H1 (cell line): ENCODE results near the gene PCCA. TPM values are rescaled to one million over a fixed set of nuclear protein-coding genes. Genes with fewer than 3 reads are reported as not detected.

Experiments
- CTCF ChIA-PET: fragments of 300-600 bp; sonication (Branson Sonifier 250); formaldehyde crosslinking; loops from one replicate; lab custom pipeline; 2021; ENCODE audit not compliant: partially characterized antibody; lab: Charles Lee
- POLR2A ChIA-PET: fragments of 300-600 bp; sonication (Branson Sonifier 250); formaldehyde crosslinking; loops from one replicate; lab custom pipeline; 2021; ENCODE audit warnings: inconsistent platforms; ENCODE audit not compliant: partially characterized antibody; lab: Charles Lee
- DNase-seq, 2 experiments: peaks; one replicate each; pipeline versions ENCODE4 v3.0.0 to v3.0.0-alpha.2; 2010 to 2022; ENCODE audit warnings: low spot score in 2 of 2, low read depth in 1 of 2, mixed read lengths in 1 of 2
- FAIRE-seq: peaks from 2 replicates; lab custom pipeline; 2011; peaks lifted over from hg19 to GRCh38; lab: Jason Lieb, UNC
- H2AFZ ChIP-seq: 2 replicates; pipeline ENCODE4 v1.8.1; 2012; ENCODE audit warnings: low read length, inconsistent platforms
- H2AK5ac ChIP-seq: 2 replicates; pipeline ENCODE4 v1.6.1; 2013; ENCODE audit warnings: low read depth, low read length
- H2BK120ac ChIP-seq: replicated peaks from 2 replicates; pipeline ENCODE3; 2013; ENCODE audit warnings: low read depth, low read length, inconsistent platforms
- H2BK12ac ChIP-seq: 2 replicates; pipeline ENCODE4 v1.6.1; 2013; ENCODE audit warnings: low read depth, low read length
- H2BK15ac ChIP-seq: 2 replicates; pipeline ENCODE4 v1.6.1; 2013; ENCODE audit warnings: low read length
- H2BK20ac ChIP-seq: 2 replicates; pipeline ENCODE4 v1.6.1; 2013; ENCODE audit warnings: low read length
- H2BK5ac ChIP-seq: 2 replicates; pipeline ENCODE4 v1.6.1; 2013; ENCODE audit warnings: low read depth, low read length
- H3K14ac ChIP-seq: 2 replicates; pipeline ENCODE4 v1.6.1; 2013; ENCODE audit warnings: inconsistent platforms; ENCODE audit not compliant: insufficient read length
- H3K18ac ChIP-seq: 2 replicates; pipeline ENCODE4 v1.6.1; 2013; ENCODE audit warnings: low read length; ENCODE audit errors: extremely low read depth
- H3K23ac ChIP-seq: 2 replicates; pipeline ENCODE4 v1.6.1; 2013; ENCODE audit warnings: inconsistent platforms; ENCODE audit not compliant: insufficient read length
- H3K23me2 ChIP-seq: 2 replicates; pipeline ENCODE4 v1.6.1; 2013; ENCODE audit warnings: low read depth, low read length
- H3K27ac ChIP-seq: 2 replicates; pipeline ENCODE4 v1.6.1; 2011; ENCODE audit warnings: low read depth, low read length, inconsistent platforms
- H3K27me3 ChIP-seq, 4 experiments: replicated peaks in 1 of 4; 1 replicate in 1 of 4; 2 replicates in 3 of 4; pipeline versions ENCODE4 v1.6.1 to v1.8.1; 2011 to 2013; ENCODE audit warnings: low read length in 3 of 4, mild to moderate bottlenecking in 3 of 4, inconsistent platforms in 2 of 4, mixed read lengths in 2 of 4, moderate library complexity in 1 of 4; ENCODE audit not compliant: control insufficient read depth in 3 of 4, insufficient read depth in 3 of 4; ENCODE audit errors: extremely low read depth in 1 of 4
- H3K36me3 ChIP-seq, 4 experiments: 2 replicates each; pipeline versions ENCODE4 v1.6.1 to v1.8.1; 2011 to 2013; ENCODE audit warnings: mild to moderate bottlenecking in 4 of 4, low read length in 3 of 4, moderate library complexity in 2 of 4, control low read depth in 1 of 4, inconsistent platforms in 1 of 4; ENCODE audit not compliant: insufficient read depth in 4 of 4, control insufficient read depth in 2 of 4
- H3K4ac ChIP-seq: replicated peaks from 2 replicates; pipeline ENCODE3; 2013; ENCODE audit warnings: low read length, low read depth, mixed read lengths, inconsistent platforms; ENCODE audit not compliant: insufficient read length
- H3K4me1 ChIP-seq, 4 experiments: replicated peaks in 1 of 4; 1 replicate in 1 of 4; 2 replicates in 3 of 4; pipeline versions ENCODE4 v1.6.1 to v1.8.1; 2011 to 2013; ENCODE audit warnings: low read length in 3 of 4, inconsistent platforms in 2 of 4, mixed read lengths in 1 of 4; ENCODE audit not compliant: insufficient read depth in 4 of 4, control insufficient read depth in 3 of 4
- H3K4me2 ChIP-seq, 2 experiments: 2 replicates each; pipeline versions ENCODE4 v1.6.1 to v1.8.1; 2011 to 2013; ENCODE audit warnings: low read depth in 2 of 2, low read length in 2 of 2, control low read depth in 1 of 2, inconsistent platforms in 1 of 2, mild to moderate bottlenecking in 1 of 2; ENCODE audit not compliant: insufficient read depth in 1 of 2
- H3K4me3 ChIP-seq, 4 experiments: fragments of 200-600, 300-600 bp in 1 of 4; sonication (generic), shearing (Covaris generic), sonication (Bioruptor Twin) in 1 of 4; 2 replicates each; pipeline versions ENCODE4 v1.5.1 to v1.8.1; 2011 to 2016; ENCODE audit warnings: low read length in 4 of 4, low read depth in 3 of 4, control low read depth in 2 of 4, inconsistent platforms in 2 of 4, mild to moderate bottlenecking in 2 of 4, mixed read lengths in 1 of 4, moderate library complexity in 1 of 4; ENCODE audit not compliant: insufficient read depth in 2 of 4; ENCODE audit errors: extremely low read depth in 1 of 4
- H3K56ac ChIP-seq: replicated peaks from 2 replicates; pipeline ENCODE3; 2013; ENCODE audit warnings: low read depth, mild to moderate bottlenecking, mixed read lengths, low read length, inconsistent platforms; ENCODE audit not compliant: insufficient read length
- H3K79me1 ChIP-seq: 2 replicates; pipeline ENCODE4 v1.6.1; 2013; ENCODE audit warnings: low read depth, low read length, control low read depth
- H3K79me2 ChIP-seq, 2 experiments: 2 replicates each; pipeline versions ENCODE4 v1.6.1 to v1.8.1; 2012 to 2013; ENCODE audit warnings: low read length in 2 of 2, mild to moderate bottlenecking in 2 of 2, inconsistent platforms in 1 of 2; ENCODE audit not compliant: insufficient read depth in 2 of 2, control insufficient read depth in 1 of 2
- H3K9ac ChIP-seq, 4 experiments: replicated peaks in 1 of 4; 1 replicate in 1 of 4; 2 replicates in 3 of 4; pipeline versions ENCODE4 v1.6.1 to v1.8.1; 2011 to 2013; ENCODE audit warnings: low read depth in 3 of 4, low read length in 3 of 4, control low read depth in 2 of 4, mild to moderate bottlenecking in 2 of 4, moderate library complexity in 2 of 4, inconsistent platforms in 1 of 4; ENCODE audit errors: extremely low read depth in 1 of 4
- H3K9me3 ChIP-seq, 2 experiments: 2 replicates each; pipeline versions ENCODE4 v1.6.1 to v1.8.1; 2012 to 2013; ENCODE audit warnings: mild to moderate bottlenecking in 2 of 2, moderate library complexity in 2 of 2, control low read depth in 1 of 2, inconsistent platforms in 1 of 2, low read depth in 1 of 2, low read length in 1 of 2, mixed read lengths in 1 of 2; ENCODE audit not compliant: insufficient read depth in 2 of 2
- H4K20me1 ChIP-seq, 2 experiments: replicated peaks in 1 of 2; 2 replicates each; pipeline versions ENCODE3 to v1.8.1; 2011 to 2013; ENCODE audit warnings: inconsistent platforms in 2 of 2, low read length in 2 of 2, mild to moderate bottlenecking in 1 of 2; ENCODE audit not compliant: insufficient read depth in 2 of 2, control insufficient read depth in 1 of 2
- H4K5ac ChIP-seq: 2 replicates; pipeline ENCODE4 v1.6.1; 2013; ENCODE audit warnings: low read length, low read depth, mixed read lengths, inconsistent platforms; ENCODE audit not compliant: insufficient read length
- H4K8ac ChIP-seq: 2 replicates; pipeline ENCODE4 v1.8.0; 2013; ENCODE audit warnings: mild to moderate bottlenecking, moderate library complexity, low read length, inconsistent platforms; ENCODE audit not compliant: insufficient read depth; ENCODE audit errors: extremely low read depth
- H4K91ac ChIP-seq: replicated peaks from 2 replicates; pipeline ENCODE3; 2013; ENCODE audit warnings: low read length, mixed read lengths, inconsistent platforms; ENCODE audit not compliant: insufficient read length
- ATF3 ChIP-seq: IDR thresholded peaks from 2 replicates; pipeline ENCODE4 v1.6.1; 2011; ENCODE audit warnings: low read depth, mild to moderate bottlenecking, low read length; ENCODE audit not compliant: insufficient read depth
- CREB1 ChIP-seq: IDR thresholded peaks from 2 replicates; pipeline ENCODE4 v1.6.1; 2012; ENCODE audit warnings: inconsistent platforms
- CTBP2 ChIP-seq: IDR thresholded peaks from 2 replicates; pipeline ENCODE4 v1.7.0; 2011; ENCODE audit warnings: borderline replicate concordance, mild to moderate bottlenecking, moderate library complexity, mixed read lengths, low read length; ENCODE audit not compliant: insufficient read depth, insufficient read length
- RFX5 ChIP-seq: IDR thresholded peaks from 2 replicates; pipeline ENCODE4 v1.6.1; 2011; ENCODE audit warnings: low read depth, low read length, improper control_type of control experiment, borderline replicate concordance
- RNF2 ChIP-seq: fragments of 200-900, 300-1000 bp; sonication (generic); IDR thresholded peaks from 2 replicates; pipeline ENCODE4 v1.7.1; 2016; ENCODE audit warnings: borderline replicate concordance, low read depth, mild to moderate bottlenecking, antibody characterized with exemption, low read length; ENCODE audit not compliant: poor library complexity, severe bottlenecking; ENCODE audit errors: missing control alignments
- SP4 ChIP-seq: IDR thresholded peaks from 2 replicates; pipeline ENCODE4 v1.6.1; 2012; ENCODE audit warnings: low read length, inconsistent platforms
- WGBS, 2 experiments: shearing (Covaris generic) in 1 of 2; methylation state at CpG; one replicate each; pipeline versions ENCODE4 v1.1.6 to v1.1.7; 2013 to 2015; ENCODE audit warnings: low lambda C conversion rate in 2 of 2, mixed read lengths in 2 of 2, inconsistent platforms in 1 of 2, low coverage in 1 of 2, missing lambda C conversion rate in 1 of 2; ENCODE audit not compliant: insufficient replicate concordance in 2 of 2, insufficient coverage in 1 of 2, insufficient read length in 1 of 2; ENCODE audit errors: extremely low coverage in 1 of 2, missing lambda C conversion rate in 1 of 2; 5-methylcytosine and 5-hydroxymethylcytosine counted together
- polyA plus RNA-seq, 7 experiments: library from polyadenylated mRNA; depleted of rRNA in 3 of 7; stranded (reverse) in 5 of 7; unstranded in 2 of 7; fragments of >200 nt in 5 of 7; fragments of 200-250 nt in 2 of 7; gene quantifications; 1 replicate in 5 of 7; 2 replicates in 1 of 7; 4 replicates in 1 of 7; pipeline versions ENCODE4 v1.2.1 to v1.2.3, GENCODE V29; 2011 to 2013; ENCODE audit warnings: missing spikeins in 2 of 7, mixed read lengths in 2 of 7
- total RNA-seq: library from RNA; stranded (reverse); fragmentation: NEBNext Ultra II Directional; extraction: Animal tissue kit (Norgen Biotek cat#: 25700); gene quantifications from 2 replicates; pipeline ENCODE4 v1.2.1, GENCODE V29; 2021

Gene PCCA
- total and polyA plus RNA-seq, 2 of the 8 experiments (the other 6 are each of a cell fraction or from before 2014, with no cell fraction given) = 18.4 to 49.8 TPM

GRCh38 chr13:100508455-100508854 is 419.6 kb downstream of the PCCA start:
- Histone ChIP-seq H3K79me2 (no peaks in the 10 kb centered on the region), H3K9me3 (no peaks in the 10 kb centered on the region), H3K23ac (no peak overlapping the region), H3K18ac (no peak overlapping the region), H3K4me3 (no peak overlapping the region), H4K5ac (no peak overlapping the region), H2BK5ac (peak overlapping the region; percentile 94; the same call in 1 of the 2 replicates)
- WGBS, 2 experiments = 90% methylated on average over 6 of the region's 6 CpGs; no CpG with 5 or more reads in 1 of the 2 experiments
- no peak for TF ChIP-seq ATF3
- no peak for TF ChIP-seq CREB1
- no peak for TF ChIP-seq CTBP2
- no peak for TF ChIP-seq RNF2
- TF ChIP-seq SP4 = no peak
- TF ChIP-seq RFX5 = no peak
- TF ChIP-seq, all 59 proteins: peak for 0
- no peak overlapping the region for H4K8ac ChIP-seq
- H3K4me2 ChIP-seq = no peak overlapping the region; a peak in 1 of 4 replicates
- no peaks in the 10 kb centered on the region for H4K20me1 ChIP-seq
- no peaks in the 10 kb centered on the region for H3K36me3 ChIP-seq
- H2BK20ac ChIP-seq = peak overlapping the region; percentile 8; the same call in 1 of the 2 replicates
- no peak overlapping the region for H3K27ac ChIP-seq
- H3K79me1 ChIP-seq = no peaks in the 10 kb centered on the region
- ChIA-PET POLR2A (interaction anchor here (0.6 kb wide), 1 partner anchor 65 kb away, joined by 3 read pairs; no protein-coding TSS in a partner anchor), CTCF (interaction anchor here (1.0 kb wide), 1 partner anchor 450 kb away, joined by 3 read pairs; no protein-coding TSS in a partner anchor)
- H2BK120ac ChIP-seq = no peak overlapping the region
- no peak overlapping the region for H3K56ac ChIP-seq
- H4K91ac ChIP-seq = peak overlapping the region; percentile 20
- H3K4ac ChIP-seq = no peak overlapping the region
- H2AFZ ChIP-seq = no peak overlapping the region
- H3K23me2 ChIP-seq = no peaks in the 10 kb centered on the region
- H3K9ac ChIP-seq = no peak overlapping the region
- no peaks in the 10 kb centered on the region for H3K27me3 ChIP-seq
- H2BK15ac ChIP-seq = no peak overlapping the region
- FAIRE-seq = no peak
- peak overlapping the region; percentile 0; the same call in 1 of the 2 replicates for H2BK12ac ChIP-seq
- H3K4me1 ChIP-seq = peaks cover 0 to 35% (median 16%) of the 10 kb centered on the region in 4 experiments; a peak in 6 of 7 replicates
- H2AK5ac ChIP-seq = no peak overlapping the region
- no peak for DNase-seq
- no peak overlapping the region for H3K14ac ChIP-seq
